ENCODE measurements around the gene GTF2F2. TPM values are rescaled to one million over a fixed set of nuclear protein-coding genes. Genes with fewer than 3 reads are reported as not detected.
A peak's percentile ranks its signal among the peaks of the same experiment; 100 is the strongest.

The GTF2F2 gene
- total and polyA plus RNA-seq, 5 donors from 2014 or later: 7.0 to 16.1 (median 9.7) TPM

DNA sequence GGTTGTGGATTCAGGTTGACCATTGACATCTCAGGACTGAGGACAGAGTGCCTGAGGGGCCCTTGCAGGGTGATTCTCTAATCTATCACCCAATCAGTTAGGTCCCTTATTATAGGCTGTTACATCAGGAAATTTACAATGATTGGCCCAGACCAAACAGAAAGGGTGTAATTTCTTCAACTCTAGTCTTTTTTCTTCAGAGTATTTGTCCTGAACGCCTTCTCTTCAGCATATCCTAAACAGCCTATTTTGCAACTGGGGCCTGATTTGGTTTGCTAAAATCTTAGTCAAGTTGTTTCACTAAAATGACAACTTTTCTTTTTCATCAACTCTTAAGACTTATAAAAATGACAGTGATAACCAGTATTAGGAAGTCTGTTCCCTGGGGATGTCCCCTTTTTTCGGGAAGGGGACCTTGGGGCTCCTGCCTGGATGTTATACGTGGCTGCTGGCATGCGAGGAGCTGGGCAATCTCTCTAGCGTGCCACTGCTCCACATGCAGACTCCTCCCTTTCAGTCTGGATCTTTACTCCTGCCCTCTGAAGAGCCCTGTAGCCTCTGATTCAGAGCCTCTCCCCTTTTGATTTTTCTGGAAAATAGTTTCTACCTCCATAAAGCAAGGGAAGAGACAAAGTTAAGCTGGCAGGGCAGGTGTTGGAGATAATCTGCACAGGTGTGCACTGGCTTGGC lies 19.6 kb upstream of the GTF2F2 start:
- Mint-ChIP-seq H3K4me3 (no peak overlapping the region), H3K4me1 (no peaks in the 10 kb centered on the region), H3K27me3 (no peaks in the 10 kb centered on the region), H3K36me3 (no peaks in the 10 kb centered on the region), H3K9me3 (peaks cover 0 to 2% (median 0%) of the 10 kb centered on the region in 7 donors), H3K27ac (no peak overlapping the region)
- Histone ChIP-seq H3K4me3 (ENCODE audit: low read depth, low read length) (no peak overlapping the region), H3K36me3 (ENCODE audit: control insufficient read depth, insufficient read depth, low read length) (no peaks in the 10 kb centered on the region), H3K9me3 (ENCODE audit: control insufficient read depth in 2 of 2, low read length in 2 of 2) (no peaks in the 10 kb centered on the region), H3K27me3 (ENCODE audit: control insufficient read depth, insufficient read depth, low read length) (no peaks in the 10 kb centered on the region), H3K4me1 (ENCODE audit: control insufficient read depth, insufficient read depth, low read length, poor library complexity, severe bottlenecking) (no peaks in the 10 kb centered on the region), H3K27ac (ENCODE audit: insufficient read depth, low read length, poor library complexity, severe bottlenecking) (no peak overlapping the region)
- ATAC-seq (ENCODE audit: low read depth in 2 of 2): no peak
- DNase-seq: no peak

- Mint-ChIP-seq H3K27me3 (no peaks in the 10 kb centered on the region), H3K4me1 (no peaks in the 10 kb centered on the region), H3K36me3 (no peaks in the 10 kb centered on the region), H3K9me3 (peaks cover 0 to 2% (median 0%) of the 10 kb centered on the region in 7 donors), H3K4me3 (no peak overlapping the region), H3K27ac (no peak overlapping the region)
- no peaks in the 10 kb centered on the region for H3K9me3 ChIP-seq (ENCODE audit: control insufficient read depth in 2 of 2, low read length in 2 of 2)
- no peaks in the 10 kb centered on the region for H3K4me1 ChIP-seq (ENCODE audit: control insufficient read depth, insufficient read depth, low read length, poor library complexity, severe bottlenecking)
- no peak overlapping the region for H3K27ac ChIP-seq (ENCODE audit: insufficient read depth, low read length, poor library complexity, severe bottlenecking)
- no peak for DNase-seq
- no peaks in the 10 kb centered on the region for H3K27me3 ChIP-seq (ENCODE audit: control insufficient read depth, insufficient read depth, low read length)
- no peak overlapping the region for H3K4me3 ChIP-seq (ENCODE audit: low read depth, low read length)
- no peaks in the 10 kb centered on the region for H3K36me3 ChIP-seq (ENCODE audit: control insufficient read depth, insufficient read depth, low read length)
- ATAC-seq (ENCODE audit: low read depth in 2 of 2): no peak
These were observed 18.8 kb upstream of the GTF2F2 start for GRCh38 chr13:45101327-45102018.

- Mint-ChIP-seq H3K4me1 (no peaks in the 10 kb centered on the region), H3K4me3 (no peak overlapping the region), H3K27ac (no peak overlapping the region), H3K36me3 (no peaks in the 10 kb centered on the region), H3K27me3 (no peaks in the 10 kb centered on the region), H3K9me3 (peaks cover 0 to 2% (median 0%) of the 10 kb centered on the region in 7 donors)
- H3K4me1 ChIP-seq (ENCODE audit: control insufficient read depth, insufficient read depth, low read length, poor library complexity, severe bottlenecking): no peaks in the 10 kb centered on the region
- H3K36me3 ChIP-seq (ENCODE audit: control insufficient read depth, insufficient read depth, low read length): no peaks in the 10 kb centered on the region
- no peaks in the 10 kb centered on the region for H3K9me3 ChIP-seq (ENCODE audit: control insufficient read depth in 2 of 2, low read length in 2 of 2)
- ATAC-seq (ENCODE audit: low read depth in 2 of 2): no peak
- DNase-seq: no peak
- H3K27ac ChIP-seq (ENCODE audit: insufficient read depth, low read length, poor library complexity, severe bottlenecking): no peak overlapping the region
- H3K4me3 ChIP-seq (ENCODE audit: low read depth, low read length): no peak overlapping the region
- no peaks in the 10 kb centered on the region for H3K27me3 ChIP-seq (ENCODE audit: control insufficient read depth, insufficient read depth, low read length)
These were observed 18.2 kb upstream of the GTF2F2 start for GRCh38 chr13:45102136-45102507.

DNA sequence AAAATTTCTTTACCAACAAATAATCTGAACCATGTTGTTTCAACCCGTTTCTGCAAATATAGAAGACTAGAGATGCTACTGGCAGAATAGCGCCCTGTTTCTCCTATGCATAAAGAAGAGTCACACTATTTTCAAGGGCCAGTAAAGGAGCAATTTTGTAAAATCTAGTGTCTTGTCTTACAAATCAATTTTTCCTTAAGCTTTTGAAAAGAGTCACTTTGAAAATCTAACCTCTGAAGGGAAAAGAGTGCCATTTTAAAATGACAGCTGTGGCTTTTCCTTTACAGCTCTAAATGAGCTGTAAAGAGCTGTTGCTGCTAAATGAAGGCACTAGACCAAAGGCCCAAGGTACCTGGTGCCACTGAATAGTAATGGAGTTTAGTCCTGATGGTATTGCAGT lies 16.9 kb upstream of the GTF2F2 start:
- no peaks in the 10 kb centered on the region for H3K36me3 Mint-ChIP-seq

DNA sequence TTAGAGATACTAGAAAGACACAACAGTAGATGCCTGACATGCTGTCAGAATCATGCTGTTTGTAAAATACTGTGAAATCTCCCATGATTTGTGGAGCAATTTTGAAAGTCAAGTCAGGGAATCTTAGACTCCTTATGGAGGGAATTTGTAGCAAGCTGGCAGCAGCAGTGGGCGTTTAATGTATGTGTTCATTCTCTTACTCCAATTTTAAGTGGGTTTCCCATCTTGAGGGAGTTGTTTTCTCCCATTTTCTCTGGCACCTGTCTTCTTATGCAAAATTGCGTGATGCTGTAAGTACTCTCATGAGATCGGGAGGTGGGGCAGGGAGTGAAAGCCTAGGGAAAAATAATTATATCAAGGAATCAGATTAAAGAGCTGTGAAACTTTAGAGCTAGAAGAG lies 16.0 kb upstream of the GTF2F2 start:
- no peak overlapping the region for H3K4me3 Mint-ChIP-seq
- Histone ChIP-seq H3K27me3 (ENCODE audit: control insufficient read depth, insufficient read depth, low read length) (peaks cover 3% of the 10 kb centered on the region), H3K4me1 (ENCODE audit: control insufficient read depth, insufficient read depth, low read length, poor library complexity, severe bottlenecking) (no peaks in the 10 kb centered on the region), H3K9me3 (ENCODE audit: control insufficient read depth in 2 of 2, low read length in 2 of 2) (no peaks in the 10 kb centered on the region), H3K27ac (ENCODE audit: insufficient read depth, low read length, poor library complexity, severe bottlenecking) (no peak overlapping the region), H3K4me3 (ENCODE audit: low read depth, low read length) (no peak overlapping the region), H3K36me3 (ENCODE audit: control insufficient read depth, insufficient read depth, low read length) (no peaks in the 10 kb centered on the region)
- peaks cover 0 to 2% (median 0%) of the 10 kb centered on the region in 7 donors for H3K9me3 Mint-ChIP-seq
- no peaks in the 10 kb centered on the region for H3K36me3 Mint-ChIP-seq
- peaks cover 7% of the 10 kb centered on the region for H3K27me3 Mint-ChIP-seq
- H3K4me1 Mint-ChIP-seq: peaks cover 0 to 3% (median 0%) of the 10 kb centered on the region in 4 donors
- no peak overlapping the region for H3K27ac Mint-ChIP-seq
- ATAC-seq (ENCODE audit: low read depth in 2 of 2): no peak
- DNase-seq: no peak

More for the DNA sequence above, 16.9 kb upstream of the GTF2F2 start:
- ATAC-seq (ENCODE audit: low read depth in 2 of 2) (no peak), DNase-seq (no peak)
- H3K9me3 ChIP-seq (ENCODE audit: control insufficient read depth in 2 of 2, low read length in 2 of 2): no peaks in the 10 kb centered on the region
- H3K27me3 ChIP-seq (ENCODE audit: control insufficient read depth, insufficient read depth, low read length): peaks cover 1% of the 10 kb centered on the region
- no peak overlapping the region for H3K27ac Mint-ChIP-seq
- no peaks in the 10 kb centered on the region for H3K4me1 Mint-ChIP-seq
- no peak overlapping the region for H3K4me3 ChIP-seq (ENCODE audit: low read depth, low read length)
- no peak overlapping the region for H3K27ac ChIP-seq (ENCODE audit: insufficient read depth, low read length, poor library complexity, severe bottlenecking)
- no peak overlapping the region for H3K4me3 Mint-ChIP-seq
- H3K27me3 Mint-ChIP-seq: peaks cover 4% of the 10 kb centered on the region
- peaks cover 0 to 2% (median 0%) of the 10 kb centered on the region in 7 donors for H3K9me3 Mint-ChIP-seq
- H3K36me3 ChIP-seq (ENCODE audit: control insufficient read depth, insufficient read depth, low read length): no peaks in the 10 kb centered on the region
- H3K4me1 ChIP-seq (ENCODE audit: control insufficient read depth, insufficient read depth, low read length, poor library complexity, severe bottlenecking): no peaks in the 10 kb centered on the region

- Histone ChIP-seq H3K9me3 (ENCODE audit: control insufficient read depth in 2 of 2, low read length in 2 of 2) (no peaks in the 10 kb centered on the region), H3K4me1 (ENCODE audit: control insufficient read depth, insufficient read depth, low read length, poor library complexity, severe bottlenecking) (no peaks in the 10 kb centered on the region), H3K4me3 (ENCODE audit: low read depth, low read length) (no peak overlapping the region), H3K27me3 (ENCODE audit: control insufficient read depth, insufficient read depth, low read length) (peaks cover 3% of the 10 kb centered on the region), H3K27ac (ENCODE audit: insufficient read depth, low read length, poor library complexity, severe bottlenecking) (no peak overlapping the region), H3K36me3 (ENCODE audit: control insufficient read depth, insufficient read depth, low read length) (no peaks in the 10 kb centered on the region)
- no peak overlapping the region for H3K4me3 Mint-ChIP-seq
- peaks cover 0 to 2% (median 0%) of the 10 kb centered on the region in 7 donors for H3K9me3 Mint-ChIP-seq
- no peak for DNase-seq
- no peaks in the 10 kb centered on the region for H3K36me3 Mint-ChIP-seq
- peaks cover 16% of the 10 kb centered on the region for H3K27me3 Mint-ChIP-seq
- no peak for ATAC-seq (ENCODE audit: low read depth in 2 of 2)
- peak overlapping the region in 1 of 3 donors; percentile 74 for H3K27ac Mint-ChIP-seq
- H3K4me1 Mint-ChIP-seq: peaks cover 0 to 3% (median 0%) of the 10 kb centered on the region in 4 donors
These were observed 14.4 kb upstream of the GTF2F2 start for GRCh38 chr13:45105895-45106294.

DNA sequence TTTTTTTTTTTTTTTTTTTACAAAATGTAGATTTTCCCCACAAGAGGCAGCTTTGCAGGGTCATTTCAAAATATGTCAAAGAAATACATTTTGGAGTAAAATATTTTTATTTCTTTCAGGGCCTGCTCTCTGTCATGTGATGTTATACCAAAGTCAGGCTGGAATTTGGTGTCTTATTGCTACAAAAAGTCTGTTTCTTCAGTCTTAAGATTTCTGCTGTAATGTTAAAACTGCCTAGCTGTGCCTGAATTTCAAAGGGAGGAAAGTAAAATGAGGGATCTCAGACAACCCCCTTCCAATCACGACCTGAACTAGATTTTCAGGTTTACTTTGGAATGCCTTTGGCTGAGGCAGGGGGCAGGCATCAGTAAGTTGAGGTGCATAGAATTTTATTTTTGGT lies 12.8 kb upstream of the GTF2F2 start:
- no peak for DNase-seq
- H3K4me3 Mint-ChIP-seq: no peak overlapping the region
- ATAC-seq (ENCODE audit: low read depth in 2 of 2): no peak

More for the DNA sequence above, 12.8 kb upstream of the GTF2F2 start:
- H3K9me3 Mint-ChIP-seq: peaks cover 0 to 2% (median 0%) of the 10 kb centered on the region in 7 donors
- Histone ChIP-seq H3K4me1 (ENCODE audit: control insufficient read depth, insufficient read depth, low read length, poor library complexity, severe bottlenecking) (no peaks in the 10 kb centered on the region), H3K9me3 (ENCODE audit: control insufficient read depth in 2 of 2, low read length in 2 of 2) (no peaks in the 10 kb centered on the region), H3K36me3 (ENCODE audit: control insufficient read depth, insufficient read depth, low read length) (no peaks in the 10 kb centered on the region), H3K4me3 (ENCODE audit: low read depth, low read length) (no peak overlapping the region), H3K27me3 (ENCODE audit: control insufficient read depth, insufficient read depth, low read length) (peaks cover 3% of the 10 kb centered on the region), H3K27ac (ENCODE audit: insufficient read depth, low read length, poor library complexity, severe bottlenecking) (no peak overlapping the region)
- no peak overlapping the region for H3K27ac Mint-ChIP-seq
- H3K36me3 Mint-ChIP-seq: no peaks in the 10 kb centered on the region
- peaks cover 0 to 3% (median 0%) of the 10 kb centered on the region in 4 donors for H3K4me1 Mint-ChIP-seq
- H3K27me3 Mint-ChIP-seq: peaks cover 16% of the 10 kb centered on the region
